ENCODE results near the gene NRXN3. TPM values are rescaled to one million over a fixed set of nuclear protein-coding genes. Genes with fewer than 3 reads are reported as not detected.

Gene NRXN3
- total RNA-seq, 1 experiment from 2014 or later, result not detected

DNA sequence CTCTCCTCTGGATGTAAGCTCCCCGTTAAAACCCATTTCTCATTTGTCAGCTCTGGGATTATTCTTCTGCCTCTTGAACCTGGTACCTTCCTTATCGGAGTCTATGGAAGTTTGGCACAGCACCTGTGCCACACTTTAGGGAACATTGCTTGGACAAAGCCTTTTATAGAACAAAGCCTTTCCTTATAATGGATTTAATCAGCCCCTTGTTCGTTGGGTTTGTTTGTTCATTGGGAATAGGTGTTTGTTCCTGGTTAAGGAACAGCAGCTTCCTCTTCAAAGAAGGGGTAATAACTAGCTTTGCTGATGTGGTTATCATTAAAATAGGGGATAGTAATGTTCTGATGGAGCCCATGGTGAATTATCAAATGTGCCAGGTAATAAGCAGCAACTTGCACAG is 70.4 kb downstream of the NRXN3 start:
- Histone ChIP-seq H3K9me3 (ENCODE audit: control insufficient read depth, insufficient read depth, low read depth, low read length) (no peaks in the 10 kb centered on the region), H3K27ac (ENCODE audit: low read length) (no peak overlapping the region), H3K27me3 (ENCODE audit: control insufficient read depth, insufficient read depth, low read length) (no peaks in the 10 kb centered on the region; the same call in 1 of the 2 replicates), H3K36me3 (ENCODE audit: control insufficient read depth, insufficient read depth, low read length) (no peaks in the 10 kb centered on the region), H3K4me3 (ENCODE audit: low read depth in 2 of 2, low read length in 2 of 2) (no peak overlapping the region), H3K4me1 (ENCODE audit: control insufficient read depth, insufficient read depth, low read length) (no peaks in the 10 kb centered on the region)
- DNase-seq (ENCODE audit: low read depth, low spot score), result no peak
- no peak for ATAC-seq
- intact Hi-C loops (cut with micrococcal nuclease; ENCODE audit: unreplicated experiment), result no loop called here
- ChIA-PET CTCF (no interaction called here), POLR2A (interaction anchor here (0.7 kb wide), 1 partner anchor 126 kb away, joined by 3 read pairs; no protein-coding TSS in a partner anchor)
- in situ Hi-C loops (cut with HindIII; ENCODE audit: low pct_unique_long_range_greater_than_20kb, low sequenced_read_pairs), result no loop called here
- no TSS peak for BruUV-seq (replicated peaks)
- TF ChIP-seq POLR2AphosphoS5 (IDR thresholded peaks at IDR 0.05; ENCODE audit: low read depth, low read length) (no peak), SIN3A (IDR thresholded peaks at IDR 0.05; ENCODE audit: borderline replicate concordance, insufficient read depth, low read depth, low read length) (no peak), TCF7L2 (IDR thresholded peaks at IDR 0.05; ENCODE audit: low read depth, low read length) (no peak)
- TF ChIP-seq, protein P1, sequence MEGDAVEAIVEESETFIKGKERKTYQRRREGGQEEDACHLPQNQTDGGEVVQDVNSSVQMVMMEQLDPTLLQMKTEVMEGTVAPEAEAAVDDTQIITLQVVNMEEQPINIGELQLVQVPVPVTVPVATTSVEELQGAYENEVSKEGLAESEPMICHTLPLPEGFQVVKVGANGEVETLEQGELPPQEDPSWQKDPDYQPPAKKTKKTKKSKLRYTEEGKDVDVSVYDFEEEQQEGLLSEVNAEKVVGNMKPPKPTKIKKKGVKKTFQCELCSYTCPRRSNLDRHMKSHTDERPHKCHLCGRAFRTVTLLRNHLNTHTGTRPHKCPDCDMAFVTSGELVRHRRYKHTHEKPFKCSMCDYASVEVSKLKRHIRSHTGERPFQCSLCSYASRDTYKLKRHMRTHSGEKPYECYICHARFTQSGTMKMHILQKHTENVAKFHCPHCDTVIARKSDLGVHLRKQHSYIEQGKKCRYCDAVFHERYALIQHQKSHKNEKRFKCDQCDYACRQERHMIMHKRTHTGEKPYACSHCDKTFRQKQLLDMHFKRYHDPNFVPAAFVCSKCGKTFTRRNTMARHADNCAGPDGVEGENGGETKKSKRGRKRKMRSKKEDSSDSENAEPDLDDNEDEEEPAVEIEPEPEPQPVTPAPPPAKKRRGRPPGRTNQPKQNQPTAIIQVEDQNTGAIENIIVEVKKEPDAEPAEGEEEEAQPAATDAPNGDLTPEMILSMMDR (IDR thresholded peaks at IDR 0.05), result no peak
- TF ChIP-seq, protein P2, sequence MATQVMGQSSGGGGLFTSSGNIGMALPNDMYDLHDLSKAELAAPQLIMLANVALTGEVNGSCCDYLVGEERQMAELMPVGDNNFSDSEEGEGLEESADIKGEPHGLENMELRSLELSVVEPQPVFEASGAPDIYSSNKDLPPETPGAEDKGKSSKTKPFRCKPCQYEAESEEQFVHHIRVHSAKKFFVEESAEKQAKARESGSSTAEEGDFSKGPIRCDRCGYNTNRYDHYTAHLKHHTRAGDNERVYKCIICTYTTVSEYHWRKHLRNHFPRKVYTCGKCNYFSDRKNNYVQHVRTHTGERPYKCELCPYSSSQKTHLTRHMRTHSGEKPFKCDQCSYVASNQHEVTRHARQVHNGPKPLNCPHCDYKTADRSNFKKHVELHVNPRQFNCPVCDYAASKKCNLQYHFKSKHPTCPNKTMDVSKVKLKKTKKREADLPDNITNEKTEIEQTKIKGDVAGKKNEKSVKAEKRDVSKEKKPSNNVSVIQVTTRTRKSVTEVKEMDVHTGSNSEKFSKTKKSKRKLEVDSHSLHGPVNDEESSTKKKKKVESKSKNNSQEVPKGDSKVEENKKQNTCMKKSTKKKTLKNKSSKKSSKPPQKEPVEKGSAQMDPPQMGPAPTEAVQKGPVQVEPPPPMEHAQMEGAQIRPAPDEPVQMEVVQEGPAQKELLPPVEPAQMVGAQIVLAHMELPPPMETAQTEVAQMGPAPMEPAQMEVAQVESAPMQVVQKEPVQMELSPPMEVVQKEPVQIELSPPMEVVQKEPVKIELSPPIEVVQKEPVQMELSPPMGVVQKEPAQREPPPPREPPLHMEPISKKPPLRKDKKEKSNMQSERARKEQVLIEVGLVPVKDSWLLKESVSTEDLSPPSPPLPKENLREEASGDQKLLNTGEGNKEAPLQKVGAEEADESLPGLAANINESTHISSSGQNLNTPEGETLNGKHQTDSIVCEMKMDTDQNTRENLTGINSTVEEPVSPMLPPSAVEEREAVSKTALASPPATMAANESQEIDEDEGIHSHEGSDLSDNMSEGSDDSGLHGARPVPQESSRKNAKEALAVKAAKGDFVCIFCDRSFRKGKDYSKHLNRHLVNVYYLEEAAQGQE (IDR thresholded peaks at IDR 0.05; ENCODE audit: insufficient read depth in 1 of 2, low read depth in 2 of 2, low read length in 1 of 2), result no peak

DNA sequence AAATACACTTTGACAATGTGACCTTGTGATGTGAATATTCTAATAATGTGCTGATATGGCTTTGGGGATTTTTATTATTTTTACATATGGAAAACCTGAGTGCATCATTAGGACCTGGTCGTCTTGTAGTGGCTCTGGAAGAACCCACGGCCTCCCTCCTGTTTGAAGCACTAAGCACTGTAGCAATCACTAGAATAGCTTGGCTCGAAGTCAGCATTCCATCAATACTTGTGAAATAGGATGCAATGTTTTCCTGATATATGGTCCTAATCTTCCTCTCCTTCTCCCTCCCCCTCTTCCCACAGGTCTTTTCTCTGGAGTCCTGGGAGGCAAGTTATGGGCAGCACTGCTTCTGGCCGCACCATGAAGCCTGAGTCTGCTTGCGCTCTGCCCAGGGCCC is 71.9 kb downstream of the NRXN3 start:
- Histone ChIP-seq H3K36me3 (ENCODE audit: control insufficient read depth, insufficient read depth, low read length) (no peaks in the 10 kb centered on the region), H3K4me3 (ENCODE audit: low read depth in 2 of 2, low read length in 2 of 2) (no peak overlapping the region), H3K9me3 (ENCODE audit: control insufficient read depth, insufficient read depth, low read depth, low read length) (no peaks in the 10 kb centered on the region), H3K4me1 (ENCODE audit: control insufficient read depth, insufficient read depth, low read length) (no peaks in the 10 kb centered on the region), H3K27ac (ENCODE audit: low read length) (no peak overlapping the region), H3K27me3 (ENCODE audit: control insufficient read depth, insufficient read depth, low read length) (no peaks in the 10 kb centered on the region; the same call in 1 of the 2 replicates)
- DNase-seq (ENCODE audit: low read depth, low spot score) (no peak), ATAC-seq (no peak)
- in situ Hi-C loops (cut with HindIII; ENCODE audit: low pct_unique_long_range_greater_than_20kb, low sequenced_read_pairs), result no loop called here
- no TSS peak for BruUV-seq (replicated peaks)
- ChIA-PET CTCF (no interaction called here), POLR2A (no interaction called here)
- intact Hi-C loops (cut with micrococcal nuclease; ENCODE audit: unreplicated experiment), result no loop called here
- TF ChIP-seq POLR2AphosphoS5 (IDR thresholded peaks at IDR 0.05; ENCODE audit: low read depth, low read length) (no peak), SIN3A (IDR thresholded peaks at IDR 0.05; ENCODE audit: borderline replicate concordance, insufficient read depth, low read depth, low read length) (no peak), TCF7L2 (IDR thresholded peaks at IDR 0.05; ENCODE audit: low read depth, low read length) (no peak)
- TF ChIP-seq, protein P1 (IDR thresholded peaks at IDR 0.05), result no peak
- TF ChIP-seq, protein P2 (IDR thresholded peaks at IDR 0.05; ENCODE audit: insufficient read depth in 1 of 2, low read depth in 2 of 2, low read length in 1 of 2), result no peak

Data from Panc1 (cell line).